ENCODE data around the gene TENM4. TPM values are rescaled to one million over a fixed set of nuclear protein-coding genes. Genes with fewer than 3 reads are reported as not detected.

Gene TENM4
- total RNA-seq, 4 donors from 2014 or later, result 7.7 to 39.3 (median 16.1) TPM

GRCh38 chr11:78857688-78858087 lies 583.1 kb downstream of the TENM4 start:
- WGBS, 2 donors, result 70 to 78% methylated on average over 2 of the region's 2 CpGs
- H3K27ac ChIP-seq, result no peak overlapping the region
- H3K4me3 ChIP-seq, result no peak overlapping the region
- DNase-seq, result no peak
- intact Hi-C loops (cut with DNase I), result no loop called here
- H3K9me3 ChIP-seq, result no peaks in the 10 kb centered on the region
- H3K4me1 ChIP-seq, result peaks cover 0 to under 1% (median 0%) of the 10 kb centered on the region in 3 donors
- TF ChIP-seq POLR2A (IDR thresholded peaks at IDR 0.05) (no peak), CTCF (IDR thresholded peaks at IDR 0.05) (no peak)
- H3K36me3 ChIP-seq, result peaks cover 0 to 4% (median 0%) of the 10 kb centered on the region in 3 donors
- no peaks in the 10 kb centered on the region for H3K27me3 ChIP-seq

DNA sequence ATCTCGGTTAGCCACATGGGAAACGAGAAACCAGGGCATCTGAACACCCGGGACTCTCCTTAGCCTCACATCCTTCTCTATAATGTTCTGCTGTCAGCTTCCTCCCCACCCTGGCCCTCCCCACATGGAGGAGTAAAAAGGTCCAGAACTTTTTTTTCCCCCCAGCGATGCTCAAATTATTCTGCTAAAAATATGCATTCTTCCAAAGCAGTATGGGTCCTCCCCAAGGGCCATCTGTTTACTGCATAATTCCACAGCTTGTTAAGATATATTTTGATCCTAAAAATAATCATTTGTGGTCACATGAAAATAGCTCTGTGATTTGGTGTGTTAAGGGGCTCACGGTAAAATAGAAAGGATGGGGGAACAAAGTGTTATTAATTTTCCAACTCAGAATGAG lies 584.6 kb downstream of the TENM4 start:
- TF ChIP-seq POLR2A (IDR thresholded peaks at IDR 0.05) (no peak), CTCF (IDR thresholded peaks at IDR 0.05) (no peak)
- no peaks in the 10 kb centered on the region for H3K36me3 ChIP-seq
- H3K9me3 ChIP-seq, result no peaks in the 10 kb centered on the region
- peaks cover 0 to 13% (median 6%) of the 10 kb centered on the region in 3 donors for H3K4me1 ChIP-seq
- H3K4me3 ChIP-seq, result no peak overlapping the region
- H3K27ac ChIP-seq, result no peak overlapping the region
- WGBS, 2 donors, result 78 to 86% methylated on average over 5 of the region's 5 CpGs
- intact Hi-C loops (cut with DNase I), result no loop called here
- H3K27me3 ChIP-seq, result no peaks in the 10 kb centered on the region
- DNase-seq, result no peak

DNA sequence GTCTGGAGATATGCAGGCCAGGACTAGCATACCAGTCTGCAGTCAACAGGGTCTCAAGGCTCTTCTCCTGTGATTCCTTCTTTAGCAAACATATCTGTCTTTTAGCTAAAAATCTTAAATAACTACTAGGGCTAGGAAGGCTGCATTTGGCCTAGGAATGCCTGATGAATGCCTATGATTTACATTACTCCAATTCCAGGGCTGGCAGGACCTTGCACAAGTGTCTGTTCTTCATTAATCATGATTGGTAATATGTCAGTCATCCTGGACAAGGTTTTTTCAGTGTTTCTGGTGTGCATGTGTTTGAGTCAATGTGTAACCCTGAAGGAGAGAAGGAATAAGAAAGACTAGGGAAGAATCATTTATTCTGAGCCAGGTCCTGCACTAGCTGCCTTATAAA lies 585.7 kb downstream of the TENM4 start:
- H3K27ac ChIP-seq, result no peak overlapping the region
- TF ChIP-seq POLR2A (IDR thresholded peaks at IDR 0.05), result no peak
- no peak for TF ChIP-seq CTCF (IDR thresholded peaks at IDR 0.05)
- intact Hi-C loops (cut with DNase I), result no loop called here
- H3K27me3 ChIP-seq, result no peaks in the 10 kb centered on the region
- H3K36me3 ChIP-seq, result no peaks in the 10 kb centered on the region
- no peak overlapping the region for H3K4me3 ChIP-seq
- H3K4me1 ChIP-seq, result peaks cover 0 to 13% (median 6%) of the 10 kb centered on the region in 3 donors
- no peaks in the 10 kb centered on the region for H3K9me3 ChIP-seq
- DNase-seq, result no peak

GRCh38 chr11:78853521-78853920 lies 587.3 kb downstream of the TENM4 start:
- Histone ChIP-seq H3K27me3 (no peaks in the 10 kb centered on the region), H3K4me3 (no peak overlapping the region), H3K36me3 (no peaks in the 10 kb centered on the region), H3K27ac (no peak overlapping the region), H3K4me1 (peaks cover 0 to 13% (median 6%) of the 10 kb centered on the region in 3 donors), H3K9me3 (no peaks in the 10 kb centered on the region)
- WGBS, 2 donors, result 77 to 91% methylated on average over 3 of the region's 3 CpGs
- no peak for DNase-seq
- intact Hi-C loops (cut with DNase I), result no loop called here
- TF ChIP-seq CTCF (IDR thresholded peaks at IDR 0.05) (no peak), POLR2A (IDR thresholded peaks at IDR 0.05) (no peak)

DNA sequence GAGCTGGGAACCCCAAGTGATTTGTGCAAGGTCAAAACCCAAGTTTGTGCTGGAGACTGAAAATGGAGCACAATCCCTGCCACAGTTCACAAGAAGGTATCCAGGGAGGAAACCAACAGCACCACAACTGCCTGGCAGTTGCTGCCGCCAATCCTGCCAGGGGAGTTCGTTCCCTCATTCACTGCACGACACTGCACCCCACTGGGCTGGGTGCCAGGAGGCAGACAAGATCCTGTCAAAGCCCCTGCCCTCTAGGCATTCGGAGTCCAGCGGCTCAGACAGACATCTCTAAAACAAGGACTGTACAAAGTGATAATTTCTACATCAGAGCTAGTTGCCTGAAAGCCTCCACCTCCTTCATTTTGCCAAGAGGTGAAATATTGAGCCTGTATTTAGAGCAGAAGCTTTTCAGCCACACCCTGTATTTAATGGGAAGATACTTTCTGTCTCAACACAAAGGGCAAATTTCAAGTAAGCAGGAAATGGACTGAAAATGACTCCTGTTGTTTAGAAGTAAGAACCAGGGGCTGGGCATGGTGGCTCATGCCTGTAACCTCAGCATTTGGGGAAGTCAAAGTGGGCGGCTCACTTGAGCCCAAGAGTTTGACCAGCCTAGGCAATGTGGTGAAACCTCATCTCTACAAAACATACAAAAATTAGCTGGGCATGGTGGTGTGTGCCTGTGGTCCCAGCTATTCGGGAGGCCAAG lies 588.8 kb downstream of the TENM4 start:
- Histone ChIP-seq H3K4me3 (no peak overlapping the region), H3K36me3 (no peaks in the 10 kb centered on the region), H3K4me1 (peaks cover 0 to 13% (median 6%) of the 10 kb centered on the region in 3 donors), H3K9me3 (no peaks in the 10 kb centered on the region), H3K27ac (no peak overlapping the region), H3K27me3 (no peaks in the 10 kb centered on the region)
- intact Hi-C loops (cut with DNase I), result no loop called here
- TF ChIP-seq CTCF (IDR thresholded peaks at IDR 0.05) (no peak), POLR2A (IDR thresholded peaks at IDR 0.05) (no peak)
- DNase-seq, result no peak
- WGBS, 2 donors, result 63 to 76% methylated on average over 2 to 7 of the region's 7 CpGs
